ENCODE measurements around the gene GPR160. TPM values are rescaled to one million over a fixed set of nuclear protein-coding genes. Genes with fewer than 3 reads are reported as not detected.

Gene GPR160
- total RNA-seq, 3 donors from 2014 or later (not counting 1 experiment from before 2014, with no cell fraction given): 1.8 to 5.5 (median 3.8) TPM

DNA sequence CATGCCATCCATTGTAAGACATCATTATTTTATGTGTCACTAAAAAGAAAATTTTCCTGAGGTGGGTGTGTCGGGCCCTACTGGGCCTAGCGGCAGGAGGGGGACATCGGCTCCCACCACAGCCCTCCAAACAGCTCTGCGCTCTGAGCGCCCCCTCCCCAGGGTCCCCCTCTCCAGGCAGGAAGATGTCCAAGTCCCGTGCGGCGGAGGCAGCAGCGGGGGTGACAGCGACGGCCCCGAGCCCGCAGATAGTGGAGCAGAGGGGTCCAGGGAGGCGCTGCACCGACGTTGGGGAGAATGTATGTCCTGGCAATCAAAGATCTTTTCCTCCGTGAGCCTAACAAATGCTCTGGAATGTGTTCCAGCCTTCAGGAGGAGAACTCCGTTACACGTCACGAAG, 24.3 kb downstream of the GPR160 start:
- 98% methylated on average over 20 of the region's 20 CpGs for WGBS (ENCODE audit: insufficient coverage)
- Histone ChIP-seq H3K27me3 (ENCODE audit: control insufficient read depth, insufficient read depth, low read length) (no peaks in the 10 kb centered on the region), H3K4me1 (ENCODE audit: control insufficient read depth, insufficient read depth, low read length) (peaks cover 4% of the 10 kb centered on the region), H3K9me3 (ENCODE audit: control insufficient read depth, insufficient read depth, low read length) (no peaks in the 10 kb centered on the region), H3K4me3 (ENCODE audit: low read length) (no peak overlapping the region), H3K36me3 (ENCODE audit: control insufficient read depth, insufficient read depth, low read length) (no peaks in the 10 kb centered on the region), H3K27ac (ENCODE audit: low read length) (no peak overlapping the region)
- TF ChIP-seq, protein P1, sequence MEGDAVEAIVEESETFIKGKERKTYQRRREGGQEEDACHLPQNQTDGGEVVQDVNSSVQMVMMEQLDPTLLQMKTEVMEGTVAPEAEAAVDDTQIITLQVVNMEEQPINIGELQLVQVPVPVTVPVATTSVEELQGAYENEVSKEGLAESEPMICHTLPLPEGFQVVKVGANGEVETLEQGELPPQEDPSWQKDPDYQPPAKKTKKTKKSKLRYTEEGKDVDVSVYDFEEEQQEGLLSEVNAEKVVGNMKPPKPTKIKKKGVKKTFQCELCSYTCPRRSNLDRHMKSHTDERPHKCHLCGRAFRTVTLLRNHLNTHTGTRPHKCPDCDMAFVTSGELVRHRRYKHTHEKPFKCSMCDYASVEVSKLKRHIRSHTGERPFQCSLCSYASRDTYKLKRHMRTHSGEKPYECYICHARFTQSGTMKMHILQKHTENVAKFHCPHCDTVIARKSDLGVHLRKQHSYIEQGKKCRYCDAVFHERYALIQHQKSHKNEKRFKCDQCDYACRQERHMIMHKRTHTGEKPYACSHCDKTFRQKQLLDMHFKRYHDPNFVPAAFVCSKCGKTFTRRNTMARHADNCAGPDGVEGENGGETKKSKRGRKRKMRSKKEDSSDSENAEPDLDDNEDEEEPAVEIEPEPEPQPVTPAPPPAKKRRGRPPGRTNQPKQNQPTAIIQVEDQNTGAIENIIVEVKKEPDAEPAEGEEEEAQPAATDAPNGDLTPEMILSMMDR (IDR thresholded peaks at IDR 0.05): no peak
- no peak for DNase-seq
- intact Hi-C loops (cut with micrococcal nuclease): no loop called here
- Mint-ChIP-seq H3K36me3 (no peaks in the 10 kb centered on the region), H3K27me3 (ENCODE audit: low read depth in 2 of 2) (no peaks in the 10 kb centered on the region), H3K4me1 (peaks cover 7 to 10% of the 10 kb centered on the region in 2 donors), H3K4me3 (no peak overlapping the region), H3K27ac (no peak overlapping the region), H3K9me3 (no peaks in the 10 kb centered on the region)
- ATAC-seq: no peak

DNA sequence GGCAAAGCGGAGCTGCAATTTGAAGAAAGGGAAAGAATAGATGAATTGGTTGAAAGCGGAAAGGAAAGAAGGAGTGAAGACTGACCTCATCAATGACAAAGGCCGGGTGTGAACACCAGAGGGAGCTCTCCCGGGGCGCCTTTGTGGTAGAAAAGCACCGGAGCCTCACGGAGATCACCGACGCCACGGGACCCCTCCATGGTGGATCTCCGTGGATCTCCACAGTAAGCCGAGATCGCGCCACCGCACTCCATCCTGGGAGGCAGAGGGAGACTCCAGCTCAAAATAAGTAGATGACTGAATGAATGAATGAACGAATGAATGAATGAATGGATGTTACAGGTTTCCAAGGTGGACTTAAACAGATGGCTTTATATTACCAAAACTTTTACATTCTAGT, 25.0 kb downstream of the GPR160 start:
- H3K9me3 ChIP-seq (ENCODE audit: control insufficient read depth, insufficient read depth, low read length): no peaks in the 10 kb centered on the region
- H3K4me1 ChIP-seq (ENCODE audit: control insufficient read depth, insufficient read depth, low read length): peaks cover 4% of the 10 kb centered on the region
- no peaks in the 10 kb centered on the region for H3K27me3 ChIP-seq (ENCODE audit: control insufficient read depth, insufficient read depth, low read length)
- Mint-ChIP-seq H3K36me3 (no peaks in the 10 kb centered on the region), H3K27ac (no peak overlapping the region), H3K9me3 (no peaks in the 10 kb centered on the region), H3K4me1 (peaks cover 3 to 6% of the 10 kb centered on the region in 2 donors), H3K27me3 (ENCODE audit: low read depth in 2 of 2) (no peaks in the 10 kb centered on the region), H3K4me3 (no peak overlapping the region)
- TF ChIP-seq, protein P1 (IDR thresholded peaks at IDR 0.05): no peak
- DNase-seq (no peak), ATAC-seq (no peak)
- H3K4me3 ChIP-seq (ENCODE audit: low read length): no peak overlapping the region
- intact Hi-C loops (cut with micrococcal nuclease): no loop called here
- WGBS (ENCODE audit: insufficient coverage): 96% methylated on average over 16 of the region's 16 CpGs
- H3K36me3 ChIP-seq (ENCODE audit: control insufficient read depth, insufficient read depth, low read length): no peaks in the 10 kb centered on the region
- H3K27ac ChIP-seq (ENCODE audit: low read length): no peak overlapping the region

DNA sequence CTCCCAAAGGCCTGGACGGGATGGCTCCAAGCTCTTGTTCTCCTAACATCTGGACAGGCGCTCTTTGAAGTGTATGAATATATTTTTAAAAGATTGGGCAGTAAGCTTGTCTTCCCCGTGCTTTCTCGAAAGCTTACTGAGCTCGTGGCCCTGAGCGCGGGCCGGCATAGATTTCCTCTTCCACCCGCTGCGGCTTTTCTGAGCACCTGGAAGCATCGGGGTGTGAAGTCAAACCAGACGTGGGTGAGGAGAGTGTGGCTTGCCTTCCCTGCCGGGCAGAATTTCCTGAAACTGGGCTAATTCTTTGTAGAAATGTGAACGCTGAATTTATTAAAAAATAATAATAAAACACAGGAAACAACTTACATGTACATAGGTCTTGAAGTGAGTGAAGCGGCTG, 25.9 kb downstream of the GPR160 start:
- no peak overlapping the region for H3K4me3 Mint-ChIP-seq
- ATAC-seq: no peak
- TF ChIP-seq, protein P1 (IDR thresholded peaks at IDR 0.05): no peak

DNA sequence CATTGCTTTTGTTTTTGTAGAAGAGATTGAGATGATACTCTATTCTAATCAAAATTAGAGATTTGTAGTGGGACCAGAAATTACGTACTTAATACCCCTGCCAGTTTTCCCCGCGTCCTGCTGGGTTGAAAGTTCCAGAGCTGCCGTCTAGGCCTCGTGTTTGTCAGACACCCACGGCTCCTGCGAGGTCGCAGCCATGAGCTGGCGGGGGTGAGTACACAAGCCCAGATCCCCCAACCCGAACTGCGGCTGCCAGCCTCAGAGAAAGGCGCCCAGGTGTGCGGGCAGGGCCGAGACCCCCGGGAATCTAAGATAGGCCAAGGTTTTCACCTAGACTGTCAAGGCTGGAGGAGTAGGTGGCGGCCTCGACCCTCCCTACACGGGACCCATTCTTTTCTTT, 26.3 kb downstream of the GPR160 start:
- TF ChIP-seq, protein P1 (IDR thresholded peaks at IDR 0.05): no peak
- intact Hi-C loops (cut with micrococcal nuclease): no loop called here
- H3K9me3 ChIP-seq (ENCODE audit: control insufficient read depth, insufficient read depth, low read length): no peaks in the 10 kb centered on the region
- Mint-ChIP-seq H3K36me3 (no peaks in the 10 kb centered on the region), H3K9me3 (no peaks in the 10 kb centered on the region), H3K4me3 (no peak overlapping the region), H3K27me3 (ENCODE audit: low read depth in 2 of 2) (no peaks in the 10 kb centered on the region), H3K4me1 (no peaks in the 10 kb centered on the region), H3K27ac (no peak overlapping the region)
- DNase-seq (no peak), ATAC-seq (no peak)
- no peaks in the 10 kb centered on the region for H3K4me1 ChIP-seq (ENCODE audit: control insufficient read depth, insufficient read depth, low read length)
- no peaks in the 10 kb centered on the region for H3K27me3 ChIP-seq (ENCODE audit: control insufficient read depth, insufficient read depth, low read length)
- H3K4me3 ChIP-seq (ENCODE audit: low read length): no peak overlapping the region
- H3K27ac ChIP-seq (ENCODE audit: low read length): no peak overlapping the region
- no peaks in the 10 kb centered on the region for H3K36me3 ChIP-seq (ENCODE audit: control insufficient read depth, insufficient read depth, low read length)
- WGBS (ENCODE audit: insufficient coverage): 96% methylated on average over 18 of the region's 18 CpGs

More for the DNA sequence above, 25.9 kb downstream of the GPR160 start:
- DNase-seq: no peak
- no peak overlapping the region for H3K4me3 ChIP-seq (ENCODE audit: low read length)
- no peaks in the 10 kb centered on the region for H3K36me3 Mint-ChIP-seq
- H3K4me1 ChIP-seq (ENCODE audit: control insufficient read depth, insufficient read depth, low read length): no peaks in the 10 kb centered on the region
- no peak overlapping the region for H3K27ac ChIP-seq (ENCODE audit: low read length)
- no peaks in the 10 kb centered on the region for H3K9me3 Mint-ChIP-seq
- no peaks in the 10 kb centered on the region for H3K9me3 ChIP-seq (ENCODE audit: control insufficient read depth, insufficient read depth, low read length)
- no peaks in the 10 kb centered on the region for H3K27me3 ChIP-seq (ENCODE audit: control insufficient read depth, insufficient read depth, low read length)
- H3K36me3 ChIP-seq (ENCODE audit: control insufficient read depth, insufficient read depth, low read length): no peaks in the 10 kb centered on the region
- H3K27me3 Mint-ChIP-seq (ENCODE audit: low read depth in 2 of 2): no peaks in the 10 kb centered on the region
- intact Hi-C loops (cut with micrococcal nuclease): no loop called here
- WGBS (ENCODE audit: insufficient coverage): 86% methylated on average over 12 of the region's 15 CpGs
- H3K4me1 Mint-ChIP-seq: no peaks in the 10 kb centered on the region
- H3K27ac Mint-ChIP-seq: no peak overlapping the region

All from natural killer cell (primary cell).